Measurements from ENCODE around the gene OMP. TPM values are rescaled to one million over a fixed set of nuclear protein-coding genes. Genes with fewer than 3 reads are reported as not detected.

OMP gene
- total RNA-seq, 2 experiments from 2014 or later, result not detected

- no peak for ATAC-seq
- intact Hi-C loops (cut with micrococcal nuclease), result no loop called here
- TF ChIP-seq CTCF (IDR thresholded peaks at IDR 0.05), result no peak
- ChIA-PET POLR2A (no interaction called here), CTCF (no interaction called here)
- H3K27me3 Mint-ChIP-seq, result no peaks in the 10 kb centered on the region
- H3K4me3 Mint-ChIP-seq, result no peak overlapping the region
- H3K36me3 Mint-ChIP-seq (ENCODE audit: low read depth), result no peaks in the 10 kb centered on the region
- H3K4me1 Mint-ChIP-seq (ENCODE audit: low read depth), result peaks cover 17% of the 10 kb centered on the region
- no peak overlapping the region for H3K27ac Mint-ChIP-seq
- H3K9me3 Mint-ChIP-seq, result no peaks in the 10 kb centered on the region
- no peak for DNase-seq
Measured at GRCh38 chr11:77084581-77085191, 18.0 kb upstream of the OMP start.

GRCh38 chr11:77085652-77086051, 17.0 kb upstream of the OMP start:
- no peak for TF ChIP-seq CTCF (IDR thresholded peaks at IDR 0.05)
- ATAC-seq (no peak), DNase-seq (no peak)
- intact Hi-C loops (cut with micrococcal nuclease), result no loop called here
- no peak overlapping the region for H3K27ac Mint-ChIP-seq
- H3K36me3 Mint-ChIP-seq (ENCODE audit: low read depth), result no peaks in the 10 kb centered on the region
- no peaks in the 10 kb centered on the region for H3K9me3 Mint-ChIP-seq
- no peak overlapping the region for H3K4me3 Mint-ChIP-seq
- POLR2A ChIA-PET, result no interaction called here
- no peaks in the 10 kb centered on the region for H3K27me3 Mint-ChIP-seq
- CTCF ChIA-PET, result no interaction called here
- peaks cover 11% of the 10 kb centered on the region for H3K4me1 Mint-ChIP-seq (ENCODE audit: low read depth)

GRCh38 chr11:77086521-77087472, 15.8 kb upstream of the OMP start:
- H3K4me1 Mint-ChIP-seq (ENCODE audit: low read depth), result peaks cover 15% of the 10 kb centered on the region
- DNase-seq, result no peak

GRCh38 chr11:77087723-77088225, 14.9 kb upstream of the OMP start:
- ChIA-PET POLR2A (no interaction called here), CTCF (interaction anchor here (1.4 kb wide), 1 partner anchor 42 kb away, joined by 4 read pairs; no protein-coding TSS in a partner anchor)
- no peak overlapping the region for H3K27ac Mint-ChIP-seq
- TF ChIP-seq CTCF (IDR thresholded peaks at IDR 0.05), result no peak
- no peaks in the 10 kb centered on the region for H3K9me3 Mint-ChIP-seq
- DNase-seq, result no peak
- H3K36me3 Mint-ChIP-seq (ENCODE audit: low read depth), result no peaks in the 10 kb centered on the region
- H3K27me3 Mint-ChIP-seq, result no peaks in the 10 kb centered on the region
- intact Hi-C loops (cut with micrococcal nuclease), result no loop called here
- H3K4me1 Mint-ChIP-seq (ENCODE audit: low read depth), result peaks cover 10% of the 10 kb centered on the region
- H3K4me3 Mint-ChIP-seq, result no peak overlapping the region
- ATAC-seq, result no peak

More at GRCh38 chr11:77086521-77087472, 15.8 kb upstream of the OMP start:
- no peaks in the 10 kb centered on the region for H3K27me3 Mint-ChIP-seq
- H3K9me3 Mint-ChIP-seq, result no peaks in the 10 kb centered on the region
- POLR2A ChIA-PET, result no interaction called here
- CTCF ChIA-PET, result interaction anchor here (1.4 kb wide), 1 partner anchor 41 kb away, joined by 4 read pairs; no protein-coding TSS in a partner anchor
- no peaks in the 10 kb centered on the region for H3K36me3 Mint-ChIP-seq (ENCODE audit: low read depth)
- intact Hi-C loops (cut with micrococcal nuclease), result no loop called here
- TF ChIP-seq CTCF (IDR thresholded peaks at IDR 0.05), result no peak
- no peak overlapping the region for H3K27ac Mint-ChIP-seq
- H3K4me3 Mint-ChIP-seq, result no peak overlapping the region
- ATAC-seq, result no peak

Measured in activated CD8-positive, alpha-beta T cell treated with anti-CD3 and anti-CD28 coated beads for 36 hours (primary cell).